HFF-Myc (cell line): ENCODE results near the gene STX12.
A peak's percentile ranks its signal among the peaks of the same experiment; 100 is the strongest.

Source experiments
- DNase-seq: peaks from one replicate; pipeline ENCODE4 v3.0.0-alpha.2; 2011; ENCODE audit warnings: low read depth; ENCODE audit errors: extremely low read depth
- H3K4me3 ChIP-seq: replicated peaks from 2 replicates; pipeline ENCODE4 v1.5.1; 2011; ENCODE audit warnings: low read depth, mild to moderate bottlenecking, control low read depth, low read length
- TF ChIP-seq, protein P1 (sequence below): IDR thresholded peaks from 2 replicates; pipeline ENCODE4 v1.5.1; 2012; ENCODE audit warnings: mild to moderate bottlenecking, low read depth, low read length, control low read depth; ENCODE audit errors: missing control alignments

The STX12 gene

DNA sequence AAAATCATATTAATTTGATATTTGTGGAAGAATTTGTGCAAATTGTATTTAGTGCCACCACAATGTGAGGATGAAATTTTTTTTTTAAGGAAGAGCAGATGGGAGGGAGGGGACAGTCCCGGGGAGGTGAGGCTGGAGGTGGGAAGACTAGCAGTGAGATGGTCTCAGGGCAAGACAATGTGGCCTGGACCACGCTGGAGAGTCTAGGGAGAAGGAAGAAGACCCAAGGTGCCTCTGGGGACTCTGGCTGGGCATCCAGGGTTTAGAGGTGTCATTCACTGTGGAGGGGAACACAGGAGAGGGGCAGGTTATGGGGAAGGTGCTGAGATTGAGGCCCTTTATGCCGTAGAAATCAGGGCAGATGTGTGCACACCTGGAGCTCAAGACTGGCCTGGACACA lies 89.0 kb downstream of the STX12 start:
- TF ChIP-seq, protein P1, sequence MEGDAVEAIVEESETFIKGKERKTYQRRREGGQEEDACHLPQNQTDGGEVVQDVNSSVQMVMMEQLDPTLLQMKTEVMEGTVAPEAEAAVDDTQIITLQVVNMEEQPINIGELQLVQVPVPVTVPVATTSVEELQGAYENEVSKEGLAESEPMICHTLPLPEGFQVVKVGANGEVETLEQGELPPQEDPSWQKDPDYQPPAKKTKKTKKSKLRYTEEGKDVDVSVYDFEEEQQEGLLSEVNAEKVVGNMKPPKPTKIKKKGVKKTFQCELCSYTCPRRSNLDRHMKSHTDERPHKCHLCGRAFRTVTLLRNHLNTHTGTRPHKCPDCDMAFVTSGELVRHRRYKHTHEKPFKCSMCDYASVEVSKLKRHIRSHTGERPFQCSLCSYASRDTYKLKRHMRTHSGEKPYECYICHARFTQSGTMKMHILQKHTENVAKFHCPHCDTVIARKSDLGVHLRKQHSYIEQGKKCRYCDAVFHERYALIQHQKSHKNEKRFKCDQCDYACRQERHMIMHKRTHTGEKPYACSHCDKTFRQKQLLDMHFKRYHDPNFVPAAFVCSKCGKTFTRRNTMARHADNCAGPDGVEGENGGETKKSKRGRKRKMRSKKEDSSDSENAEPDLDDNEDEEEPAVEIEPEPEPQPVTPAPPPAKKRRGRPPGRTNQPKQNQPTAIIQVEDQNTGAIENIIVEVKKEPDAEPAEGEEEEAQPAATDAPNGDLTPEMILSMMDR, result no peak
- DNase-seq, result no peak
- H3K4me3 ChIP-seq, result no peak overlapping the region

DNA sequence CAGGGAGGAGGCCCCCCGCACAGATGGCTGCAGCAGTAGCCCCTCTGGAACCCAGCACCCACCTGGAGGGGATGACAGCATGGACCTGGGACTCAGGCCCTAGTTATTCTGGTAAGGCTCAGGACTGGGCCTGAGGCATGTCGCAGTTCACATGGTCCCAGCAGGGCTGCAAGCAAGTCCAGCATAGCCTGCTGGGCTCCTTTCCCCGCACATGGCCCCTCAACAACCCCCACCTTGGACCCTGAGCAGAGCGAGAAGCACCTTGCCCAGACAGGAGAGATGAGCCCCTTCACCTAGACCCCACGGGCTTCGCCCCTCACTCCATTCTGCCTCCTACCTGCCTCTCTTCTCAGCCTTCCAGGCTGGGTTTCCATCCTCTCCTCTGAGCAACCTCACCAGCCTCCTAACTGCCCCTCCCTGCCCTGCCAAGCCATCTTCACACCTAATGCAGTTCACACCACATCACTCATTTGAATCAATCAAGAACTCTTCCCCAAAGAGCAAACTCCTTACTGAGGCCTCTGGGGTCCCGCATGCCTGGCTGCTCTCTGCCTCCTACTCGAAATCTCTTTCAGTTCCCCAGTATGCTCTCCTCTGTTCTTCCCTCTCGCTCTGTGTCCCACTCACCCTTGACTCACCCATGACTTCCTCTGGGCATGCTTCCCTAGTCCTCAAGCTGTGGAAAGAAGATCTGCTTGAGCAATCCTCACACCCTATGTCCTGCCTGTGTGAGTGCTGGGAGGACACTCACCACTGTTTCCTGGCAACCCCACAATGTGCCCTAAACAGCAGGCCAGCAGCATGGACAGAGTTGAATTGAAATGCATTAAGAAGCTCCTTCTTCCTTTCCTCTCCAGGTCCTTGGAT lies 89.9 kb downstream of the STX12 start:
- TF ChIP-seq, protein P1, result no peak
- H3K4me3 ChIP-seq, result no peak overlapping the region
- peak; percentile 87 for DNase-seq

DNA sequence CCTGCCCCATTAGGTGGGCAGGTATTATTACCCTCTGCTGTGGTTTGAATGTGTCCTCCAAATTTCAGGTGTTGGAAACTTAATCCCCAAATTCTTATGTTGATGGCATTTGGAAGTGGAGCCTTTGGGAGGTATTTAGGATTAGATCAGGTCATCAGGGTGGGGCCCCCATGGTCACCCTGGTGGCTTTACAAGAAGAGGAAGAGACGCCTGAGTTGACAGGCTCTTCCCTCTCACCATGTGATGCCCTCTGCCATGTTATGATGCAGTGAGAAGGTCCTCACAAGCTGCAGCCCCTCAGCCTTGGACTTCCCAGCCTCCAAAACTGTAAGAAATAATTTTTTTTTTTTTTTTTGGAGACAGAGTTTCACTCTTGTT lies 90.5 kb downstream of the STX12 start:
- DNase-seq, result no peak
- no peak overlapping the region for H3K4me3 ChIP-seq
- TF ChIP-seq, protein P1, result no peak

DNA sequence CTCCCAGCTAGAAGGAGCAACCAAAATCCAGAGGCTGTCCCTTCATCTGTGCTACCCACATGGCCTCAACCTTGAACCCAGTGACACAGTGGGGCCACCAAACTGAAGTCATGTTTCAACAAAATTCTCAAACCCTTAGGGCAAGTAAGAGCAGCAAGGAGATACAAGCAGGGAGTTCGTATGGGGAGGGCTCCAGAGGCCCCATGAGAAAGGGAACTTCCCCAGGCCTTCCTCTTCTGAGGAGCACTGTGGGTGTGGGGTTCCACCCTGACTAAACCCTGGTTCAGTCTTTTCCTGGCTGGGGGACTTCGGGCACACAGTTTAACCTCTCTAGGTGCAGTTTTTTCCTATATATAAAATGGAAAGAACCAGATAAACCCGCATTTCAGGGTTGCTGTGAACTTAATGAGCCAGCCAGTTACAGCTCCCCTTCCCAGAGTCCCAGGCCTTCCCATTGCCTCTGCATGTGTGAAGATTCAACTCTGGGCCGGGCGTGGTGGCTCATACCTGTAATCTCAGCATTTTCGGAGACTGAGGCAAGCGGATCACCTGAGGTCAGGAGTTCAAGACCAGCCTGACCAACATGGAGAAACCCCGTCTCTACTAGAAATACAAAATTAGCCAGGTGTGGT lies 91.4 kb downstream of the STX12 start:
- no peak overlapping the region for H3K4me3 ChIP-seq
- no peak for DNase-seq

DNA sequence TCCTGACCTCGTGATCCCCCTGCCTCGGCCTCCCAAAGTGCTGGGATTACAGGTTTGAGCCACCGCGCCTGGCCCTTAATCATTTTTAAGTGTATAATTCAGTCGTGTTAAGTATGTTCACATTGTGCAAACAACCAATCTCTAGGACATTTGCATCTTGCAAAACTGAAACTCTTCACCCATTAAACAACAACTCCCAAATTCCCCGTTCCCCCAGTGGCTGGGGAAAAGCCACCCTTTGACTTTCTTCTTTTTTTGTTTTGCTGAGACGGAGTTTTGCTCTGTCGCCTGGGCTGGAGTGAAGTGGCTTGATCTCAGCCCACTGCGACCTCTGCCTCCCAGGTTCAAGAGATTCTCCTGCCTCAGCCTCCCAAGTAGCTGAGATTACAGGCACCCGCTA lies 92.8 kb downstream of the STX12 start:
- DNase-seq, result no peak
- H3K4me3 ChIP-seq, result no peak overlapping the region
- TF ChIP-seq, protein P1, result no peak

More for the DNA sequence above, 91.4 kb downstream of the STX12 start:
- TF ChIP-seq, protein P1, result no peak

DNA sequence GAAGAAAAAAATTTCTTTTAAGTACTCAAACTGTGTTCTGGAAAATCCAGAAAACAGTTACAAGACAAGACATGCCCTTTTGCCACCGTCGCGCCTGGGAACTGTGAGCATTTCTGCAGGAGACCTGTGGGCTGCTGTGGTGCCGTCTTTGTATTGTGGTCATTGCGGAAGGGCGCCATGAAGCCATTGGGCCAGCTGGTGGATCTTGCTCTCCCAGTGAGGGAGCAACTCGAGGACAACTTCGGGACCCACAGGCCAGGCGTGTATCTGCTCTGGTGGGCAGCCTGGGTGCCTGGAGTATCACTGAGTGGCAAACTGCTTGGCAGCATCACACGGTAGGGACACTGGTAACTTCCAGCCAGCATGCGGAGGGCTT lies 95.5 kb downstream of the STX12 start:
- DNase-seq, result no peak
- no peak overlapping the region for H3K4me3 ChIP-seq
- TF ChIP-seq, protein P1, result no peak
